H9 (cell line): ENCODE data around the gene CASD1. TPM values are rescaled to one million over a fixed set of nuclear protein-coding genes. Genes with fewer than 3 reads are reported as not detected.

Experiments used
- DNase-seq: peaks from one replicate; pipeline ENCODE4 v3.0.0-alpha.2; 2017
- H2AFZ ChIP-seq: one replicate; pipeline ENCODE4 v1.6.1; 2013; ENCODE audit warnings: mild to moderate bottlenecking, low read length, control low read depth, moderate library complexity
- H2AK5ac ChIP-seq: 2 replicates; pipeline ENCODE4 v1.6.1; 2013; ENCODE audit warnings: low read length, control low read depth, mixed read lengths; ENCODE audit not compliant: insufficient read length
- H2BK120ac ChIP-seq: one replicate; pipeline ENCODE4 v1.6.1; 2013; ENCODE audit warnings: low read depth, mild to moderate bottlenecking, low read length, control low read depth, inconsistent platforms; ENCODE audit not compliant: poor library complexity, severe bottlenecking
- H2BK12ac ChIP-seq: 2 replicates; pipeline ENCODE4 v1.6.1; 2013; ENCODE audit warnings: low read length, control low read depth, mixed read lengths, low read depth; ENCODE audit not compliant: insufficient read length
- H2BK15ac ChIP-seq: 2 replicates; pipeline ENCODE4 v1.6.1; 2013; ENCODE audit warnings: low read depth, low read length, control low read depth
- H2BK20ac ChIP-seq: one replicate; pipeline ENCODE4 v1.6.1; 2013; ENCODE audit warnings: low read depth, mild to moderate bottlenecking, low read length, control low read depth, inconsistent platforms; ENCODE audit not compliant: poor library complexity, severe bottlenecking
- H2BK5ac ChIP-seq: 2 replicates; pipeline ENCODE4 v1.6.1; 2013; ENCODE audit warnings: low read length, control low read depth, mixed read lengths; ENCODE audit not compliant: insufficient read length
- H3K14ac ChIP-seq: 2 replicates; pipeline ENCODE4 v1.6.1; 2013; ENCODE audit warnings: low read length, control low read depth; ENCODE audit not compliant: insufficient read depth
- H3K18ac ChIP-seq: 2 replicates; pipeline ENCODE4 v1.6.1; 2013; ENCODE audit warnings: low read depth, mild to moderate bottlenecking, mixed read lengths, low read length, control low read depth; ENCODE audit not compliant: insufficient read length
- H3K23ac ChIP-seq: 2 replicates; pipeline ENCODE4 v1.6.1; 2013; ENCODE audit warnings: low read length, control low read depth, mixed read lengths, low read depth; ENCODE audit not compliant: insufficient read length
- H3K23me2 ChIP-seq: 2 replicates; pipeline ENCODE4 v1.6.1; 2013; ENCODE audit warnings: low read depth, mild to moderate bottlenecking, mixed read lengths, low read length, control low read depth; ENCODE audit not compliant: insufficient read length, poor library complexity, severe bottlenecking
- H3K27ac ChIP-seq: 2 replicates; pipeline ENCODE4 v1.5.1; 2013; ENCODE audit warnings: low read length, control low read depth, mixed read lengths, low read depth; ENCODE audit not compliant: insufficient read length
- H3K27me3 ChIP-seq: 2 replicates; pipeline ENCODE4 v1.6.1; 2013; ENCODE audit warnings: low read length, control low read depth, inconsistent platforms; ENCODE audit not compliant: insufficient read depth
- H3K4ac ChIP-seq: 2 replicates; pipeline ENCODE4 v1.6.1; 2013; ENCODE audit warnings: low read depth, mild to moderate bottlenecking, control low read depth, inconsistent platforms, low read length, moderate library complexity
- H3K4me1 ChIP-seq: 2 replicates; pipeline ENCODE4 v1.6.1; 2013; ENCODE audit warnings: low read length, control low read depth, inconsistent platforms; ENCODE audit not compliant: insufficient read depth
- H3K4me2 ChIP-seq: 2 replicates; pipeline ENCODE4 v1.6.1; 2013; ENCODE audit warnings: low read length, control low read depth, mixed read lengths; ENCODE audit not compliant: insufficient read length, insufficient read depth
- H3K56ac ChIP-seq: 2 replicates; pipeline ENCODE4 v1.6.1; 2013; ENCODE audit warnings: low read depth, mild to moderate bottlenecking, mixed read lengths, low read length, control low read depth; ENCODE audit not compliant: insufficient read length
- H3K79me1 ChIP-seq: 2 replicates; pipeline ENCODE4 v1.6.1; 2013; ENCODE audit warnings: low read depth, mild to moderate bottlenecking, moderate library complexity, low read length, control low read depth, inconsistent platforms; ENCODE audit not compliant: insufficient read depth, poor library complexity, severe bottlenecking
- H3K79me2 ChIP-seq: 2 replicates; pipeline ENCODE4 v1.6.1; 2013; ENCODE audit warnings: low read length, control low read depth, inconsistent platforms; ENCODE audit not compliant: insufficient read depth
- H3K9ac ChIP-seq: 2 replicates; pipeline ENCODE4 v1.6.1; 2013; ENCODE audit warnings: low read length, control low read depth, mixed read lengths; ENCODE audit not compliant: insufficient read length; ENCODE audit errors: extremely low read depth
- H3K9me3 ChIP-seq: one replicate; pipeline ENCODE4 v1.6.1; 2013; ENCODE audit warnings: low read depth, low read length, inconsistent platforms; ENCODE audit not compliant: control insufficient read depth
- H3T11ph ChIP-seq: one replicate; pipeline ENCODE4 v1.6.1; 2013; ENCODE audit warnings: mild to moderate bottlenecking, low read length, control low read depth, inconsistent platforms
- H4K20me1 ChIP-seq: one replicate; pipeline ENCODE4 v1.6.1; 2013; ENCODE audit not compliant: control insufficient read depth, insufficient read length, insufficient read depth
- H4K5ac ChIP-seq: 2 replicates; pipeline ENCODE4 v1.6.1; 2013; ENCODE audit warnings: low read depth, mild to moderate bottlenecking, mixed read lengths, low read length, control low read depth; ENCODE audit not compliant: insufficient read length
- H4K8ac ChIP-seq: replicated peaks from 2 replicates; pipeline ENCODE4 v1.6.1; 2013; ENCODE audit warnings: low read length, control low read depth, mixed read lengths, low read depth; ENCODE audit not compliant: insufficient read length
- H4K91ac ChIP-seq: 2 replicates; pipeline ENCODE4 v1.6.1; 2013; ENCODE audit warnings: low read depth, mild to moderate bottlenecking, moderate library complexity, mixed read lengths, low read length, control low read depth; ENCODE audit not compliant: insufficient read length
- H3K27ac Mint-ChIP-seq, 3 experiments: 2 replicates in 2 of 3; 3 replicates in 1 of 3; pipeline ENCODE4 v1.8.0; 2020 to 2021; ENCODE audit warnings: mixed read lengths in 3 of 3, mild to moderate bottlenecking in 1 of 3, moderate library complexity in 1 of 3
- H3K27me3 Mint-ChIP-seq: 2 replicates; pipeline ENCODE4 v1.8.0; 2021; ENCODE audit warnings: low read depth, mild to moderate bottlenecking, moderate library complexity, mixed read lengths
- H3K36me3 Mint-ChIP-seq, 3 experiments: 2 replicates in 2 of 3; 3 replicates in 1 of 3; pipeline ENCODE4 v1.8.0; 2020 to 2021; ENCODE audit warnings: low read depth in 3 of 3, mixed read lengths in 3 of 3; ENCODE audit not compliant: insufficient read depth in 1 of 3
- H3K4me1 Mint-ChIP-seq, 2 experiments: 2 replicates each; pipeline ENCODE4 v1.8.0; 2020; ENCODE audit warnings: mixed read lengths in 2 of 2
- H3K4me3 Mint-ChIP-seq, 2 experiments: 2 replicates in 1 of 2; 3 replicates in 1 of 2; pipeline ENCODE4 v1.8.0; 2020 to 2021; ENCODE audit warnings: mild to moderate bottlenecking in 2 of 2, mixed read lengths in 2 of 2, moderate library complexity in 1 of 2
- H3K9me3 Mint-ChIP-seq, 2 experiments: 2 replicates in 1 of 2; 3 replicates in 1 of 2; pipeline ENCODE4 v1.8.0; 2020; ENCODE audit warnings: mild to moderate bottlenecking in 2 of 2, mixed read lengths in 2 of 2, moderate library complexity in 1 of 2
- WGBS: extraction: QIAGEN DNeasy Blood & Tissue Kit; methylation state at CpG from one replicate; pipeline ENCODE4 v1.1.7; 2013; ENCODE audit warnings: missing lambda C conversion rate, low lambda C conversion rate, mixed read lengths; ENCODE audit not compliant: insufficient read length; ENCODE audit errors: extremely low coverage; 5-methylcytosine and 5-hydroxymethylcytosine counted together
- total RNA-seq: library from RNA; stranded (reverse); gene quantifications from 2 replicates; pipeline ENCODE4 v1.2.1, GENCODE V29; 2021
- TF ChIP-seq, protein P1 (sequence below): fragments of 200-600 bp; sonication (generic); conservative IDR thresholded peaks from 3 replicates; pipeline ENCODE4 v1.8.0; 2021; ENCODE audit warnings: antibody characterized with exemption, mild to moderate bottlenecking

Gene CASD1
- total RNA-seq, 1 experiment from 2014 or later = 21.6 TPM

DNA sequence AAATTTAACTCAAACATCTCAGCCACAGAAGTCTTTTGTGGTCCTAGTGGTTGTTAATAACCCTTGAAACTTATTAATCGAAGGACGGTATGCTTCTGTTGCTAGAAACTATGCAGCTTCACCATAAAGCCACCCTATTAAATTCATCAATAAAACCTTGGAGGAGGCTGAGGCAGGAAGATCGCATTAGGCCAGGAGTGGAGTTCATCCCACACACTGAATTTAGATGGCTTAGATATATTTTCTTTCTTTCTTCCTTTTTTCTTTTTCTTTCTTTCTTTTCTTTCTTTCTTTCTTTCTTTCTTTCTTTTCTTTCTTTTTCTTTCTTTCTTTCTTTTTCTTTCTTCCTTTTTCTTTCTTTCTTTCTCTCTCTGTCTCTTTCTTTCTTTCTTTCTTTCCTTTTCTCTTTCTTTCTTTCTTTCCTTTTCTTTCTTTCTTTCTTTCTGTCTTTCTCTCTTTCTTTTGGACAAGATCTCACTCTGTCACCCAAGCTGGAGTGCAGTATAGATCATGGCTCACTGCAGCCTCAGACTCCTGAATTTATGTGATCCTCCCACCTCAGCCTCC, 30.9 kb upstream of the CASD1 start:
- no peak for DNase-seq
- Histone ChIP-seq H2AK5ac (no peak overlapping the region), H3K27me3 (no peaks in the 10 kb centered on the region), H3K23me2 (no peaks in the 10 kb centered on the region), H2BK120ac (no peak overlapping the region), H3K4me1 (no peaks in the 10 kb centered on the region), H3K9ac (no peak overlapping the region), H3K18ac (no peak overlapping the region), H2BK5ac (no peak overlapping the region), H4K5ac (no peak overlapping the region), H2BK12ac (no peak overlapping the region), H3K23ac (no peak overlapping the region), H3K9me3 (no peaks in the 10 kb centered on the region), H3T11ph (no peak overlapping the region), H3K14ac (no peak overlapping the region), H3K79me2 (no peaks in the 10 kb centered on the region), H2BK20ac (no peak overlapping the region), H2AFZ (no peak overlapping the region), H4K91ac (no peak overlapping the region), H3K56ac (no peak overlapping the region), H3K4ac (no peak overlapping the region), H3K4me2 (no peak overlapping the region), H4K20me1 (no peaks in the 10 kb centered on the region), H2BK15ac (no peak overlapping the region), H3K79me1 (no peaks in the 10 kb centered on the region), H3K27ac (no peak overlapping the region), H4K8ac (no peak overlapping the region)
- TF ChIP-seq, protein P1, sequence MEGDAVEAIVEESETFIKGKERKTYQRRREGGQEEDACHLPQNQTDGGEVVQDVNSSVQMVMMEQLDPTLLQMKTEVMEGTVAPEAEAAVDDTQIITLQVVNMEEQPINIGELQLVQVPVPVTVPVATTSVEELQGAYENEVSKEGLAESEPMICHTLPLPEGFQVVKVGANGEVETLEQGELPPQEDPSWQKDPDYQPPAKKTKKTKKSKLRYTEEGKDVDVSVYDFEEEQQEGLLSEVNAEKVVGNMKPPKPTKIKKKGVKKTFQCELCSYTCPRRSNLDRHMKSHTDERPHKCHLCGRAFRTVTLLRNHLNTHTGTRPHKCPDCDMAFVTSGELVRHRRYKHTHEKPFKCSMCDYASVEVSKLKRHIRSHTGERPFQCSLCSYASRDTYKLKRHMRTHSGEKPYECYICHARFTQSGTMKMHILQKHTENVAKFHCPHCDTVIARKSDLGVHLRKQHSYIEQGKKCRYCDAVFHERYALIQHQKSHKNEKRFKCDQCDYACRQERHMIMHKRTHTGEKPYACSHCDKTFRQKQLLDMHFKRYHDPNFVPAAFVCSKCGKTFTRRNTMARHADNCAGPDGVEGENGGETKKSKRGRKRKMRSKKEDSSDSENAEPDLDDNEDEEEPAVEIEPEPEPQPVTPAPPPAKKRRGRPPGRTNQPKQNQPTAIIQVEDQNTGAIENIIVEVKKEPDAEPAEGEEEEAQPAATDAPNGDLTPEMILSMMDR = no peak
- Mint-ChIP-seq H3K36me3 (no peaks in the 10 kb centered on the region), H3K27me3 (no peaks in the 10 kb centered on the region), H3K27ac (no peak overlapping the region), H3K4me1 (no peaks in the 10 kb centered on the region), H3K9me3 (no peaks in the 10 kb centered on the region), H3K4me3 (no peak overlapping the region)
- no CpG with 5 or more reads among the region's 3 CpGs for WGBS
